ES-I3 (cell line): Measurements from ENCODE around the gene VENTX.
"Not testable (repeated sequence)": the region's sequence is repeated elsewhere in the genome, so short reads cannot be mapped to it uniquely, and the experiment has no call there.

Source experiments
- H3K36me3 ChIP-seq: 2 replicates; pipeline ENCODE4 v1.6.1; 2013; ENCODE audit warnings: mild to moderate bottlenecking, low read length, control low read depth, moderate library complexity; ENCODE audit not compliant: insufficient read depth
- H3K4me1 ChIP-seq: 2 replicates; pipeline ENCODE4 v1.6.1; 2013; ENCODE audit warnings: mild to moderate bottlenecking, control low read depth, low read length; ENCODE audit not compliant: insufficient read depth
- H3K9ac ChIP-seq: 2 replicates; pipeline ENCODE4 v1.6.1; 2013; ENCODE audit warnings: low read depth, mild to moderate bottlenecking, low read length, moderate library complexity
- H3K9me3 ChIP-seq: 2 replicates; pipeline ENCODE4 v1.6.1; 2013; ENCODE audit warnings: mild to moderate bottlenecking, low read length, moderate library complexity; ENCODE audit not compliant: control insufficient read depth, insufficient read depth

Gene VENTX

DNA sequence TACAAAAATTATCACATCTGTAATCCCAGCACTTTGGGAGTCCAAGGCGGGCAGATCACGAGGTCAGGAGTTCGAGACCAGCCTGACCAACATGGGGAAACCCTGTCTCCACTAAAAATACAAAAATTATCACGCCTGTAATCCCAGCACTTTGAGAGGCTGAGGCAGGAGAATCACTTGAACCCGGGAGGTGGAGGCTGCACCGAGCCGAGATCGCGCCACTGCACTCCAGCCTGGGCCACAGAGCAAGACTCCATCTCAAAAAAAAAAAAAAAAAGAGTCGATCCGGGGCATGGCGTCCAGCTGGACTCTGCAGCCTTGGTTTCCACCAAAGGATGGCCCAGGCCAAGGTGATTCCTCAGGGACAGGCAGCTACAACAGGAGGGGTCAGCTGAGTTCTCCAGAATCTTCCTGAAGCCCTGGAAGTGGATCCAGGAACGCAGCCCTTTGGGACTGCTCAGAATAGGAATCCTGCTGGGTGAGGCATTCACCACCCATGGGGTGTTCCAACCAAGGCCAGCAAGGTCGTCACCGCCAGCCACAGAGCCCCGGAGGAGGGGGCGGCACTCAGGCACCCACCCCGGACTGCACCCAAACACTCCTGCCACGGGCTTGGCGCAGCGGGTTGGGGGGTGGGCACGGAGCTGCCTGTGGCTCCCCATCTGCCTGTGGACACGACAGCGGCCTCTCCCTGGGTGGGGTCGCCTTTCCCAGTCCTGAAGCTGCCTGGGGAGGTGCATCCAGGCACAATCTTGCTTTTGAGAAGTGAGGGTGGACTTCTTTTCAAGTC lies 19.7 kb upstream of the VENTX start:
- Histone ChIP-seq H3K4me1 (no peaks in the 10 kb centered on the region; the same call in 1 of the 2 replicates), H3K9me3 (no peaks in the 10 kb centered on the region), H3K9ac (no peak overlapping the region), H3K36me3 (no peaks in the 10 kb centered on the region)

DNA sequence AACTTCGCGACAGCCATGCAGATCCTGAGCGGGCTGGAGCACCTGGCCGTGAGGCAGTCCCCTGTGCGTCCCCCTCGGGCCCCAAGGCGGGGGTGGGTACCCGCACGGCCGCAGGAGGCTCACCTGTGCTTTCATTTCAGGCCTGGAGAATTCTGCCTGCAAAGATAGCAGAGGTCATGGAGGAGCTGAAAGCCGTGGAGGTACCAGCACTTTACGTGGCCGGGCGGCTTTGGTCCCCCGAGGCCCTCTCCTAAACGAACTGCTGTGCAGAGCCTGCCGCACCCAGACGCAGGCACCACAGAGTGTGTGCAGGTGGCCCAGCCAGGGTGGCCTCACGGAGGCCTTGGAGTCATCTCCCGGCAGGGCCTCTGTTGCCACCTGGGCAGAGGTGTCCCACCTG lies 18.8 kb upstream of the VENTX start:
- Histone ChIP-seq H3K9ac (no peak overlapping the region), H3K9me3 (no peaks in the 10 kb centered on the region), H3K36me3 (no peaks in the 10 kb centered on the region)

DNA sequence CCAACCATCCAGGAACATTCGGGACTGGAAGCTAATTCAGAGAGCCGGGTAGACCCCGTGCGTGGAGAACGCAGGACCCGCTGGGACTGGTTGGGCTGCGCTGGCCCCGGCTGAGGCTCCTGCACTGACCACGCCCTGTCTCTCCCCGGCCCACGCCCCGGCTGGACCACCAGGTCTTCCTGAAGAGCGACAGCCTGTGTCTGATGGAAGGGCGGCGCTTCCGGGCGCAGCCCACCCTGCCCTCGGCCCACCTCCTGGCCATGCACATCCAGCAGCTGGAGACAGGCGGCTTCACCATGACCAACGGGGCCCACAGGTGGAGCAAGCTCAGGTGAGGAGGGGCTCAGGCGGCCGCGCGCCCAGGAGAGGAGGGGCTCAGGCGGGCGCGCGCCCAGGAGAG lies 17.9 kb upstream of the VENTX start:
- Histone ChIP-seq H3K9me3 (no peaks in the 10 kb centered on the region), H3K36me3 (no peaks in the 10 kb centered on the region), H3K4me1 (no peaks in the 10 kb centered on the region; the same call in 1 of the 2 replicates), H3K9ac (peak overlapping the region; percentile 32)

More for the DNA sequence above, 18.8 kb upstream of the VENTX start:
- no peaks in the 10 kb centered on the region; the same call in 1 of the 2 replicates for H3K4me1 ChIP-seq

DNA sequence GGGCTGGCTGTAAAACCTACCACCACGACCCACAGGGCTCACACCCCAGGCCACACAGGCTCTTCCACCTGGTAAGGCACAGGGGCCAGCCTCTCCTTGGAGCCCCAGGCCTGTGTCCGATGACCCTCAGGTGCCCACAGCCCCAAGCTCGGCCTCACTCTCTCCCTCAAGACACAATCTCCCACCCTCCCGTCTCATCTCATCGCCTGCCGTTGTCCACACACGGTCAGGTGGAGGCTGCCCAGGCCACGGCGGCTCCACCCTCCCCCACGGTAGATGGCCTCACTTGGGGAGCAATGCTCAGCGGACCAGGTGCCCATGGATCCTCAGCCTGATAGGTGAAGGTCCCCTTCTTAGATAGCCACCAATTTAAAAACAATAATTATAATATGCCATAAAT lies 16.3 kb upstream of the VENTX start:
- Histone ChIP-seq H3K9ac (no peak overlapping the region), H3K9me3 (no peaks in the 10 kb centered on the region), H3K4me1 (peaks cover 5% of the 10 kb centered on the region; the same call in 1 of the 2 replicates), H3K36me3 (no peaks in the 10 kb centered on the region)

DNA sequence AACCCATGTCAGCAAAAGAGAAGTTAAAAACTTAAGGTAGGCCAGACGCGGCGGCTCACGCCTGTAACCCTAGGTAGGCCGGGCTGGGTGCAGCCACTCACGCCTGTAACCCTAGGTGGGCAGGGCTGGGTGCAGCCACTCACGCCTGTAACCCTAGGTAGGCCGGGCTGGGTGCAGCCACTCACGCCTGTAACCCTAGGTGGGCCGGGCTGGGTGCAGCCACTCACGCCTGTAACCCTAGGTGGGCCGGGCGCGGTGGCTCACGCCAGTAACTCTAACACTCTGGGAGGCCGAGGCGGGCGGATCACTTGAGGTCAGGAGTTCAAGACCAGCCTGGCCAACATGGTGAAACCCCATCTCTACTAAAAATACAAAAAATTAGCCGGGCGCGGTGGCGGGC lies 15.9 kb upstream of the VENTX start:
- H3K9me3 ChIP-seq, H3K9ac ChIP-seq, H3K4me1 ChIP-seq, H3K36me3 ChIP-seq: not testable (repeated sequence)

- H3K9me3 ChIP-seq, result no peaks in the 10 kb centered on the region
- peaks cover 6% of the 10 kb centered on the region; the same call in 1 of the 2 replicates for H3K4me1 ChIP-seq
- H3K36me3 ChIP-seq, result no peaks in the 10 kb centered on the region
- no peak overlapping the region for H3K9ac ChIP-seq
Observed at GRCh38 chr10:133224076-133224475, 13.6 kb upstream of the VENTX start.

DNA sequence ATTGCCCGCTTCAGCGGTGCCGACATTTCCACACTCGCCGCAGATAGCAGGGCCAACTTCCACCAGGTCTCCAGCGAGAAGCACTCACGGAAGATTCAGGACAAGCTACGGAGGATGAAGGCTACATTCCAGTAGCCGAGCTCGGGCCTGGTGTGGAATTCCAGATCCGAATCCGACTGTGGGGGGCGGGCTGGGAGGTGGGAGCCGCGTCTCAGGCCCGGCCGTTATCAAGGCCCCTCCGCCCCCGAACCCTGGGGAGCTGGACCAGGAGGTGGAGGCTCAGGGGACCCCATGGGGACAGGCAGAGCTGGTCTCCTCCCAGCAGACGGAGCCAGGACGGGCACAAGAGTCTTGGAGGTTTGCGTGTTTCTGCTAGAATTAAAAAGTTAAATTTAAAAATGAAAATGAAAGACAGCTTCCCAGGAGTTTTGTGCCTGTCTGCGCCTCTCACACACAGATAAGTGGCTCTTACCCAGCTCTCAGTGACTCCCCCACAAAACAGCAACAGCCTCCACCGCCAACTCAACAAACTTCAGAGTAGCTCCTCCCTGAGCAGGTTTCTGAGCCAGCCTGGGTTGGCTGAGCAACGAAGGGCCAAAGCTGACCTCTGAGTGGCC lies 12.8 kb upstream of the VENTX start:
- H3K4me1 ChIP-seq, result peaks cover 6% of the 10 kb centered on the region; the same call in 1 of the 2 replicates
- H3K9me3 ChIP-seq, result no peaks in the 10 kb centered on the region
- H3K9ac ChIP-seq, result no peak overlapping the region
- no peaks in the 10 kb centered on the region for H3K36me3 ChIP-seq

DNA sequence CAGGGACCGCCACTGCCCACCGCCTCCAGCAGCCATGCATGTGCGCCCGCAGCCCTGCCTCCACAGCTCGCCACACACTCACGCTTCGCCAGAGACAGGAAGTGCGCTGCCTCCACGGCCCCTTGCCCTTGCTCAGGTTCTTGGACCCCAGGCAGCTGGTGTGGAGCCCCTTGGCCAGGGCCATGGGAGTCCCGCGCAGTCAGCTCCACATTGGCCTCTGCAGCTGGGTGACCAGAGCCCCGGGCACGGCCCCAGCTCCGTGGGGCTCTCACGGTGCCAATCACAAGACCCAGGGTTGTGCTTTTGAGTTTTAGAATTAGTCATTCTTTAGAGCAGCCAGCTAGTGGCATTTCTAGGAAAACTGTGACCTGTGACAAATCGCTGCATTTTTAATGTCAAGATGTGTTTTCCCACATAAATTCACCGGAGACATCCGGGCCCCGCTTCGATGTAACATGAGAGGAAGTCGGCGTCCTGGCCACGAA lies 11.9 kb upstream of the VENTX start:
- no peaks in the 10 kb centered on the region for H3K9me3 ChIP-seq
- H3K36me3 ChIP-seq, result no peaks in the 10 kb centered on the region
- peaks cover 6% of the 10 kb centered on the region; the same call in 1 of the 2 replicates for H3K4me1 ChIP-seq
- H3K9ac ChIP-seq, result no peak overlapping the region

GRCh38 chr10:133226251-133226808 lies 11.3 kb upstream of the VENTX start:
- Histone ChIP-seq H3K36me3 (no peaks in the 10 kb centered on the region), H3K9me3 (no peaks in the 10 kb centered on the region), H3K9ac (no peak overlapping the region), H3K4me1 (peaks cover 6% of the 10 kb centered on the region; the same call in 1 of the 2 replicates)

DNA sequence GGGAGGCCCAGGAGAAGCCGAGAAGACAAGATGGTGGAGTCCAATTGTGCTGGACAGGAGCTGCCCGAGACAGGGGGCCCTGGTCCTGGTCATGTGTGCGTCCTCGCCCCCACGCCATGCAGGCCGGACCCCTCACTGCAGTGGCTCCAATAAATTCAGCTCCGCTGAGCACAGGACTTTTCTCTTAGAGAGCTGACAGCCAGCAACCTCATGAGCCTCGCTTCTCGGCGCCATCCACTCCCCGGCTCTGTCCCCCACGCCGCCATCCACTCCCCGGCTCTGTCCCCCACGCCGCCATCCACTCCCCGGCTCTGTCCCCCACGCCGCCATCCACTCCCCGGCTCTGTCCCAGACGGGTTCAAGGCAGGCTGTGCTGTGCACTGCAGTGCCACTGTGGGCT lies 10.4 kb upstream of the VENTX start:
- no peaks in the 10 kb centered on the region for H3K36me3 ChIP-seq
- no peak overlapping the region for H3K9ac ChIP-seq
- peaks cover 6% of the 10 kb centered on the region; the same call in 1 of the 2 replicates for H3K4me1 ChIP-seq
- no peaks in the 10 kb centered on the region for H3K9me3 ChIP-seq

DNA sequence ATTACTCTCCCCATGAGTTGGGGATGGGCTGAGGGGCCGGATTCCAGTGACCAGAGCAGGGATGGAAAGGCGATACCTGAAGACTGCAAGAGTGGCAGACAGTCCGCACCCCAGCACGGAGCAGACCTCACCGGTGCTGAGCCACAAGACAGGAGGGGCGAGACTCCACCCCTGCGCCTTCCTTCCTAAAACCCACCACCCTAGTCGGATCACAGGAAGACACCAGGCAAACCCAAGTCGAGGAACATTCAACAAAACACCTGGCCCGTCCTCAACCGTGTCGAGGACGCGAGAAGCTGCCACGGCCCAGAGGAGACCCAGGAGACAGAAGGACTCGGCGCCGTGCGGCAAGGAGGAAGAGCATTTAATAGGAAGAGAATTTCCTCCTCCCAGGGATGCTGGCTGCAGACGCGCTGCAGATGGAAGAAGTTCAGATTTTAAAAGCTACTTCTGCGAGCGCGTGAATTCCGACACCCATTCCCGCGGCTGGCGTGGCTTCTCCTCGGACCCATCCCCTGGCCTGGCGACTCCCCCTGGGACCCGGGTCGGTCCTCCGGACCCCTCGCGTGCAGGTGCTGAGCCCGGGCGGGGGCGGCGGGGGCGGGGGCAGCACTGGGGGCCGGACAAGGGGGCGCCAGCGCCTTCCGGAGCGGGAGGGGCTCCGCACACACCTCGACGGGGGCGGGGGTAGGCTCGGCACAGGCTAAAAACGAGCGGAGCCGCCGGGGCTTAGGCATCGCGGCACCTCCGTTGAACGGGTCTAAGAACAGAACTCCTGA lies 8.2 kb upstream of the VENTX start:
- H3K4me1 ChIP-seq, result peaks cover 6% of the 10 kb centered on the region; the same call in 1 of the 2 replicates
- H3K36me3 ChIP-seq, result no peaks in the 10 kb centered on the region
- H3K9ac ChIP-seq, result peak overlapping the region; percentile 67
- H3K9me3 ChIP-seq, result no peaks in the 10 kb centered on the region

DNA sequence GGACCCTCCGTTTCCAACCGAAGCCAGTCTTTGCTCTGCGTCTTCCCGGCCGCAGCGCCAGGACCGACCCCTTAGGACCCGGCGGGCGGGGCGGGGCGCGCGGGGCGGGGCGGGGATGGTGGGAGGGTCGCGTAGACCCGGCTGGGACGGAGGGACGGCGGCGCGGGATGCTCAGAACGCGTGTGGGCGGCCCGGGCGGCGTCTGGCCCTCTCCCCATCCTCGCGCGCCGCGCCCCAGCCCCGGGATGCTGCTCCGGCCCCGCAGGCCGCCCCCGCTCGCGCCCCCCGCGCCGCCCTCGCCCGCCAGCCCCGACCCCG lies 7.7 kb upstream of the VENTX start, which contains the start of gene UTF1:
Gene UTF1, plus strand, starts transcription at position 174 of the 318 bp plus-strand sequence. Its CDS starts 72 bp downstream, at position 246.
- H3K9me3 ChIP-seq, result no peaks in the 10 kb centered on the region
- H3K36me3 ChIP-seq, result no peaks in the 10 kb centered on the region
- H3K9ac ChIP-seq, result peak within 1 kb of the TSS; percentile 75
- H3K4me1 ChIP-seq, result peaks cover 6% of the 10 kb centered on the region; the same call in 1 of the 2 replicates

DNA sequence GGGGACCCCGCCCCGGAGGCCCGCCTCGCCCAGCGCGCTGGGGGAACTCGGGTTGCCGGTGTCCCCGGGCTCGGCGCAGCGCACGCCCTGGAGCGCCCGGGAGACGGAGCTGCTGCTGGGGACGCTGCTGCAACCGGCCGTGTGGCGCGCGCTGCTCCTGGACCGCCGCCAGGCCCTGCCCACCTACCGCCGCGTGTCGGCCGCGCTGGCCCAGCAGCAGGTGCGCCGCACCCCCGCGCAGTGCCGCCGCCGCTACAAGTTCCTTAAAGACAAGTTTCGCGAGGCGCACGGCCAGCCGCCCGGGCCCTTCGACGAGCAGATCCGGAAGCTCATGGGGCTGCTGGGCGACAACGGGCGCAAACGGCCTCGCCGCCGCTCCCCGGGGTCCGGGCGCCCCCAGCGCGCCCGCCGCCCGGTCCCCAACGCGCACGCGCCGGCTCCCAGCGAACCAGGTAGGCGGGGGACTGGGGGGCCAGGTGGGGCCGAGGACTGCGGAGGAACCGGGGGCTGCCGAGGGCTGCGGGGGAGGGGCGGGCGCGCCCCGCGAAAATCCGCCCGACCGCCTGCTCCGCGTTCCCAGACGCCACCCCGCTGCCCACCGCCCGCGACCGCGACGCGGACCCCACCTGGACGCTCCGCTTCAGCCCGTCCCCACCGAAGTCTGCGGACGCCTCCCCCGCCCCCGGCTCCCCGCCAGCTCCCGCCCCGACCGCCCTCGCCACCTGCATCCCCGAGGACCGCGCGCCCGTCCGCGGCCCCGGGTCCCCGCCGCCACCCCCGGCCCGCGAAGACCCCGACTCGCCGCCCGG lies 7.1 kb upstream of the VENTX start:
- H3K36me3 ChIP-seq, result no peaks in the 10 kb centered on the region
- H3K4me1 ChIP-seq, result peaks cover 6% of the 10 kb centered on the region; the same call in 1 of the 2 replicates
- H3K9ac ChIP-seq, result peak overlapping the region; percentile 75
- no peaks in the 10 kb centered on the region for H3K9me3 ChIP-seq
